Measurements from ENCODE around the gene SBF1.

DNA sequence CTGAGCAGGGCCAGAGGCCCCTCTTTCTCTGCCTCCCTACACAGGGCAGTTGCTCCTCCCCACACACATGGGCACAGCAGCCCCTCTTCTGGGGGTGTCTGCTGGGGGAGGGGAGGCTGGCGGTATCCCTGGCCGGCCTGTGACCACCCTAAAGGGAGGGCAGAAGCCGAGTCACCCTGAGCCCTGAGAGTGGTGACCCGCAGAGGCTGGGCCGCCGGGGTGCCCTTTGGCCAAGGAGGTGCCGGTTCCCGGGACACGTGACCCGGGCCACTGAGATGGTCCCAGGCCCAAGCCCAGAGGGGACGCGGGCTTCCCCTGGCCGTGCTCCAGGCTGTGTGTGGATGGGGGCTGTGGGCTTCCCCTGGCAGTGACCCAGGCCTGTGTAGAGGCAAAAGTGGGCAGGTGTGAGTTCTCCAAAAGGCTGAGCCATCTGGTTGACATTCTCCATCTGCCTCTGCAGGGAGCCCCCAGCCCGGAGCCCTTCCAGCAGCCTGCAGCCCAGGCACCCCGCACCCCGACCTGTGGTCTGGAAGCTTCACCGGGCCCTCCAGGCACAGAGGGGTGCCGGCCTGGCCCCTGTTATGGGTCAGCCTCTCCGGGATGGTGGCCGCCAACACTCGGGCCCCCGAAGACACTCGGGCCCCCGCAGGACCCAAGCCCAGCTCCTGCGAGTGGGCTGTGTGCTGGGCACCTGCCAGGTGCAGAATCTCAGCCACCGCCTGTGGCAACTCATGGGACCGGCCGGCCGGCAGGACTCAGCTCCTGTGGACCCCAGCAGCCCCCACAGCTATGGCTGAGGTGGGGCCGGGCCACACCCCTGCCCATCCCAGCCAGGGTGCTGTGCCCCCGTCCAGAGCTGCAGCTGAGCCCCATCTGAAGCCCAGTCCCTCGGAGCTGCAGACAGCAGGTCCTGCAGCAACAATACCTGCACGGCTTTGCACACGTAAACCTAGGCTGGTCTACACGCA lies 7.6 kb upstream of the SBF1 start:
- TF ChIP-seq YY1 (IDR thresholded peaks at IDR 0.05; ENCODE audit: insufficient read depth, insufficient read length) = no peak
- TF ChIP-seq SUZ12 (IDR thresholded peaks at IDR 0.05; ENCODE audit: extremely low read depth, insufficient read depth, insufficient read length) = no peak
